ENCODE measurements around the gene PODXL2.

DNA sequence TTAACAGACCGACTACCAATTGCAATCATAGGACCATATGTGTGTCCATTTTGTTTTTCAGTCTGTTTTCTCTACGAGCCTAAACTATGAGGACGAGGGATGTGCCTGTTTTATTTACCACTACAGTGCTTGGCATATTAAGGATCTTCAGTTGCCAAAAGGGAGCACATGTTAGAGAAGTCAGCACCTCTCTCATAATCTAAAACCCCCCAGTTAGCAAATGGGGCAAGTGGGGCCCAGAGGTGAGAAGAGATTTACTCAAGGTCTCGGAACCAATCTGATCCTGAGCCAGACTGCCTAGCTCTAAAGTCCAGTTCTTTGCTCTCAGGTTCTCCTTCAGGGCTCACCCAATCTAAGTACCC lies 578 bp upstream of the PODXL2 start:
- TF ChIP-seq POLR2A (IDR thresholded peaks at IDR 0.05; ENCODE audit: low read length) (no peak), GATA1 (IDR thresholded peaks at IDR 0.05; ENCODE audit: low read depth, low read length) (no peak)
